WTC11 (cell line): Measurements from ENCODE around the gene SERGEF. TPM values are rescaled to one million over a fixed set of nuclear protein-coding genes. Genes with fewer than 3 reads are reported as not detected.

Experiments used
- ATAC-seq: fragments of 200-7000 bp; cut with Tn5 transposase; 2 replicates; pipeline ENCODE4 v1.10.0; 2021; ENCODE audit warnings: mild to moderate bottlenecking, moderate library complexity
- CTCF ChIA-PET: fragments of 300-600 bp; sonication (Branson Sonifier 250); formaldehyde crosslinking; loops from one replicate; lab custom pipeline; 2021; ENCODE audit warnings: antibody characterized with exemption; lab: Charles Lee
- POLR2A ChIA-PET: fragments of 350-600 bp; sonication (Branson Sonifier 250); formaldehyde crosslinking; loops from one replicate; lab custom pipeline; 2021; ENCODE audit warnings: antibody characterized with exemption; lab: Charles Lee
- DNase-seq: peaks from one replicate; pipeline ENCODE4 v3.0.0; 2021; ENCODE audit warnings: low spot score
- H3K27ac Mint-ChIP-seq: 2 replicates; pipeline ENCODE4 v1.8.0; 2021; ENCODE audit warnings: mixed read lengths
- H3K27me3 Mint-ChIP-seq: 2 replicates; pipeline ENCODE4 v1.8.0; 2021; ENCODE audit warnings: low read depth, mild to moderate bottlenecking, moderate library complexity, mixed read lengths
- H3K36me3 Mint-ChIP-seq: 2 replicates; pipeline ENCODE4 v1.8.0; 2021; ENCODE audit warnings: mixed read lengths
- H3K4me1 Mint-ChIP-seq: 2 replicates; pipeline ENCODE4 v1.8.0; 2022; ENCODE audit warnings: mixed read lengths
- H3K4me3 Mint-ChIP-seq: 2 replicates; pipeline ENCODE4 v1.8.0; 2021; ENCODE audit warnings: mild to moderate bottlenecking, moderate library complexity, mixed read lengths
- H3K9me3 Mint-ChIP-seq: 2 replicates; pipeline ENCODE4 v1.8.0; 2021; ENCODE audit warnings: mixed read lengths
- CREB1 ChIP-seq: sonication (generic); formaldehyde crosslinking; IDR thresholded peaks from 2 replicates; pipeline ENCODE4 v1.8.0; 2023; ENCODE audit warnings: mild to moderate bottlenecking, missing genetic modification reagents
- CREM ChIP-seq: sonication (generic); formaldehyde crosslinking; IDR thresholded peaks from 2 replicates; pipeline ENCODE4 v1.8.1; 2022; ENCODE audit warnings: mild to moderate bottlenecking, missing genetic modification reagents, moderate library complexity
- E2F5 ChIP-seq: sonication (generic); formaldehyde crosslinking; IDR thresholded peaks from 2 replicates; pipeline ENCODE4 v1.8.1; 2022; ENCODE audit warnings: mild to moderate bottlenecking, moderate library complexity, missing genetic modification reagents
- ESRRA ChIP-seq: sonication (generic); formaldehyde crosslinking; IDR thresholded peaks from 2 replicates; pipeline ENCODE4 v1.8.1; 2022; ENCODE audit warnings: mild to moderate bottlenecking, missing genetic modification reagents, borderline replicate concordance
- HMGA2 ChIP-seq: fragments of 250-450 bp; sonication (Bioruptor Pico); IDR thresholded peaks from 2 replicates; pipeline ENCODE4 v1.4.0; 2021; ENCODE audit warnings: mild to moderate bottlenecking, moderate library complexity
- MXD4 ChIP-seq: fragments of 250-450 bp; sonication (Bioruptor Pico); IDR thresholded peaks from 2 replicates; pipeline ENCODE4 v1.8.0; 2021; ENCODE audit warnings: mild to moderate bottlenecking, moderate library complexity, borderline replicate concordance
- NFE2L1 ChIP-seq: sonication (generic); formaldehyde crosslinking; IDR thresholded peaks from 2 replicates; pipeline ENCODE4 v1.8.1; 2023; ENCODE audit warnings: missing genetic modification reagents
- OVOL2 ChIP-seq: fragments of 250-450 bp; sonication (Bioruptor Pico); IDR thresholded peaks from 2 replicates; pipeline ENCODE4 v1.9.0; 2021; ENCODE audit warnings: mild to moderate bottlenecking, borderline replicate concordance
- PRRX2 ChIP-seq: fragments of 250-450 bp; sonication (Bioruptor Pico); IDR thresholded peaks from 2 replicates; pipeline ENCODE4 v1.8.0; 2021; ENCODE audit warnings: mild to moderate bottlenecking
- SMAD4 ChIP-seq: sonication (generic); formaldehyde crosslinking; IDR thresholded peaks from 2 replicates; pipeline ENCODE4 v1.8.0; 2022; ENCODE audit warnings: mild to moderate bottlenecking, missing genetic modification reagents
- ZNF416 ChIP-seq: fragments of 250-450 bp; sonication (Bioruptor Pico); IDR thresholded peaks from 2 replicates; pipeline ENCODE4 v1.9.0; 2021; ENCODE audit warnings: mild to moderate bottlenecking, inconsistent platforms
- total RNA-seq: library from RNA; stranded (reverse); gene quantifications from 3 replicates; pipeline ENCODE4 v1.2.3, GENCODE V29; 2021
- TF ChIP-seq, protein P1 (sequence below): sonication (generic); formaldehyde crosslinking; conservative IDR thresholded peaks from 2 replicates; pipeline ENCODE4 v1.8.1; 2022; ENCODE audit warnings: mild to moderate bottlenecking, missing genetic modification reagents
- TF ChIP-seq, protein P2 (sequence below): sonication (generic); formaldehyde crosslinking; IDR thresholded peaks from 2 replicates; pipeline ENCODE4 v1.8.1; 2023; ENCODE audit warnings: mild to moderate bottlenecking, moderate library complexity, missing genetic modification reagents
- TF ChIP-seq, protein P3 (sequence below): fragments of 200-600 bp; IDR thresholded peaks from 2 replicates; pipeline ENCODE4 v1.8.0; 2022; ENCODE audit warnings: antibody characterized with exemption
- TF ChIP-seq, protein P4 (sequence below): fragments of 250-450 bp; sonication (Bioruptor Pico); IDR thresholded peaks from 2 replicates; pipeline ENCODE4 v1.9.0; 2021; ENCODE audit warnings: mild to moderate bottlenecking
- TF ChIP-seq, protein P5 (sequence below): sonication (generic); formaldehyde crosslinking; IDR thresholded peaks from 2 replicates; pipeline ENCODE4 v1.8.1; 2023; ENCODE audit warnings: mild to moderate bottlenecking, missing genetic modification reagents
- TF ChIP-seq, protein P6 (sequence below): fragments of 250-450 bp; sonication (Bioruptor Pico); conservative IDR thresholded peaks from 2 replicates; pipeline ENCODE4 v1.9.0; 2021; ENCODE audit warnings: mild to moderate bottlenecking

The SERGEF gene
- total RNA-seq, 1 experiment from 2014 or later, result 35.5 TPM

- Mint-ChIP-seq H3K27ac (no peak overlapping the region), H3K4me3 (no peak overlapping the region), H3K9me3 (no peaks in the 10 kb centered on the region), H3K4me1 (peaks cover 24% of the 10 kb centered on the region), H3K36me3 (no peaks in the 10 kb centered on the region), H3K27me3 (no peaks in the 10 kb centered on the region)
- ChIA-PET POLR2A (no interaction called here), CTCF (interaction anchor here (1.5 kb wide), 1 partner anchor 54 kb away, joined by 5 read pairs; no protein-coding TSS in a partner anchor)
- no peak for DNase-seq
- TF ChIP-seq NFE2L1 (CRISPR knock-in tag) (no peak), CREM (CRISPR knock-in tag) (no peak), PRRX2 (CRISPR knock-in tag) (no peak)
- no peak for ATAC-seq
These were observed 88.1 kb downstream of the SERGEF start for GRCh38 chr11:17924713-17925112.

- CTCF ChIA-PET, result interaction anchor here (1.0 to 1.5 kb wide), 4 partner anchors 10 to 193 kb away, joined by 4 to 6 read pairs (median 4); no protein-coding TSS in a partner anchor
- TF ChIP-seq, protein P1, sequence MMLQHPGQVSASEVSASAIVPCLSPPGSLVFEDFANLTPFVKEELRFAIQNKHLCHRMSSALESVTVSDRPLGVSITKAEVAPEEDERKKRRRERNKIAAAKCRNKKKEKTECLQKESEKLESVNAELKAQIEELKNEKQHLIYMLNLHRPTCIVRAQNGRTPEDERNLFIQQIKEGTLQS (CRISPR knock-in tag), result no peak
- TF ChIP-seq MXD4 (CRISPR knock-in tag) (no peak), ZNF416 (CRISPR knock-in tag) (no peak), ESRRA (CRISPR knock-in tag) (no peak), CREB1 (CRISPR knock-in tag) (no peak)
- DNase-seq (no peak), ATAC-seq (no peak)
- H3K9me3 Mint-ChIP-seq, result no peaks in the 10 kb centered on the region
- peaks cover 38% of the 10 kb centered on the region for H3K4me1 Mint-ChIP-seq
- no peak overlapping the region for H3K4me3 Mint-ChIP-seq
- no peaks in the 10 kb centered on the region for H3K36me3 Mint-ChIP-seq
- H3K27ac Mint-ChIP-seq, result no peak overlapping the region; the same call in 1 of the 2 replicates
- H3K27me3 Mint-ChIP-seq, result no peaks in the 10 kb centered on the region
- POLR2A ChIA-PET, result no interaction called here
These were observed 89.6 kb downstream of the SERGEF start for GRCh38 chr11:17923217-17923616.

DNA sequence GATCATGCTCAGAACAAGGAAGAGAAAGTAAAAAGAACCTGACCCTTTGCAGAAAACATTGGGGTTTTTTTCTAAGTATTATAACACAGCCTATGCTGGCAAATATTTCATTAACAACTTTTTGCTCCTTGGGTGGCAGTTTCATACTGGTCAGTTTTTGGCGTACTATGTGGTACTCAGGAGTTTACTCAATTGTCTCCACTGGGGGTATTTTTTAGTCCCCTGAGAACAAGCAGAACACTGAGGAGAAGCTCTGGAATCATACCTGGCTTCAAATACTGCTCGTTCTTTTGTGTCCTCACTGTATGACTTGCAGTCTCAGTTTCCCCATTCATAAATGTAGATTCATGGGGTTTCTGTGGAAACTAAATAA is 90.4 kb downstream of the SERGEF start:
- H3K36me3 Mint-ChIP-seq, result no peaks in the 10 kb centered on the region
- CTCF ChIA-PET, result interaction anchor here (1.1 to 2.4 kb wide), 4 partner anchors 9 to 156 kb away, joined by 3 to 6 read pairs (median 5); no protein-coding TSS in a partner anchor
- H3K27me3 Mint-ChIP-seq, result no peaks in the 10 kb centered on the region
- H3K9me3 Mint-ChIP-seq, result no peaks in the 10 kb centered on the region
- peaks cover 45% of the 10 kb centered on the region for H3K4me1 Mint-ChIP-seq
- POLR2A ChIA-PET, result no interaction called here
- no peak for ATAC-seq
- no peak for DNase-seq
- peak overlapping the region; percentile 18; the same call in 1 of the 2 replicates for H3K27ac Mint-ChIP-seq
- H3K4me3 Mint-ChIP-seq, result no peak overlapping the region
- TF ChIP-seq, protein P2, sequence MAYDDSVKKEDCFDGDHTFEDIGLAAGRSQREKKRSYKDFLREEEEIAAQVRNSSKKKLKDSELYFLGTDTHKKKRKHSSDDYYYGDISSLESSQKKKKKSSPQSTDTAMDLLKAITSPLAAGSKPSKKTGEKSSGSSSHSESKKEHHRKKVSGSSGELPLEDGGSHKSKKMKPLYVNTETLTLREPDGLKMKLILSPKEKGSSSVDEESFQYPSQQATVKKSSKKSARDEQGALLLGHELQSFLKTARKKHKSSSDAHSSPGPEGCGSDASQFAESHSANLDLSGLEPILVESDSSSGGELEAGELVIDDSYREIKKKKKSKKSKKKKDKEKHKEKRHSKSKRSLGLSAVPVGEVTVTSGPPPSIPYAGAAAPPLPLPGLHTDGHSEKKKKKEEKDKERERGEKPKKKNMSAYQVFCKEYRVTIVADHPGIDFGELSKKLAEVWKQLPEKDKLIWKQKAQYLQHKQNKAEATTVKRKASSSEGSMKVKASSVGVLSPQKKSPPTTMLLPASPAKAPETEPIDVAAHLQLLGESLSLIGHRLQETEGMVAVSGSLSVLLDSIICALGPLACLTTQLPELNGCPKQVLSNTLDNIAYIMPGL, result no peak
- TF ChIP-seq, protein P3, sequence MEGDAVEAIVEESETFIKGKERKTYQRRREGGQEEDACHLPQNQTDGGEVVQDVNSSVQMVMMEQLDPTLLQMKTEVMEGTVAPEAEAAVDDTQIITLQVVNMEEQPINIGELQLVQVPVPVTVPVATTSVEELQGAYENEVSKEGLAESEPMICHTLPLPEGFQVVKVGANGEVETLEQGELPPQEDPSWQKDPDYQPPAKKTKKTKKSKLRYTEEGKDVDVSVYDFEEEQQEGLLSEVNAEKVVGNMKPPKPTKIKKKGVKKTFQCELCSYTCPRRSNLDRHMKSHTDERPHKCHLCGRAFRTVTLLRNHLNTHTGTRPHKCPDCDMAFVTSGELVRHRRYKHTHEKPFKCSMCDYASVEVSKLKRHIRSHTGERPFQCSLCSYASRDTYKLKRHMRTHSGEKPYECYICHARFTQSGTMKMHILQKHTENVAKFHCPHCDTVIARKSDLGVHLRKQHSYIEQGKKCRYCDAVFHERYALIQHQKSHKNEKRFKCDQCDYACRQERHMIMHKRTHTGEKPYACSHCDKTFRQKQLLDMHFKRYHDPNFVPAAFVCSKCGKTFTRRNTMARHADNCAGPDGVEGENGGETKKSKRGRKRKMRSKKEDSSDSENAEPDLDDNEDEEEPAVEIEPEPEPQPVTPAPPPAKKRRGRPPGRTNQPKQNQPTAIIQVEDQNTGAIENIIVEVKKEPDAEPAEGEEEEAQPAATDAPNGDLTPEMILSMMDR, result no peak
- TF ChIP-seq OVOL2 (CRISPR knock-in tag) (no peak), HMGA2 (CRISPR knock-in tag) (no peak), SMAD4 (CRISPR knock-in tag) (no peak), E2F5 (CRISPR knock-in tag) (no peak)
- TF ChIP-seq, protein P4, sequence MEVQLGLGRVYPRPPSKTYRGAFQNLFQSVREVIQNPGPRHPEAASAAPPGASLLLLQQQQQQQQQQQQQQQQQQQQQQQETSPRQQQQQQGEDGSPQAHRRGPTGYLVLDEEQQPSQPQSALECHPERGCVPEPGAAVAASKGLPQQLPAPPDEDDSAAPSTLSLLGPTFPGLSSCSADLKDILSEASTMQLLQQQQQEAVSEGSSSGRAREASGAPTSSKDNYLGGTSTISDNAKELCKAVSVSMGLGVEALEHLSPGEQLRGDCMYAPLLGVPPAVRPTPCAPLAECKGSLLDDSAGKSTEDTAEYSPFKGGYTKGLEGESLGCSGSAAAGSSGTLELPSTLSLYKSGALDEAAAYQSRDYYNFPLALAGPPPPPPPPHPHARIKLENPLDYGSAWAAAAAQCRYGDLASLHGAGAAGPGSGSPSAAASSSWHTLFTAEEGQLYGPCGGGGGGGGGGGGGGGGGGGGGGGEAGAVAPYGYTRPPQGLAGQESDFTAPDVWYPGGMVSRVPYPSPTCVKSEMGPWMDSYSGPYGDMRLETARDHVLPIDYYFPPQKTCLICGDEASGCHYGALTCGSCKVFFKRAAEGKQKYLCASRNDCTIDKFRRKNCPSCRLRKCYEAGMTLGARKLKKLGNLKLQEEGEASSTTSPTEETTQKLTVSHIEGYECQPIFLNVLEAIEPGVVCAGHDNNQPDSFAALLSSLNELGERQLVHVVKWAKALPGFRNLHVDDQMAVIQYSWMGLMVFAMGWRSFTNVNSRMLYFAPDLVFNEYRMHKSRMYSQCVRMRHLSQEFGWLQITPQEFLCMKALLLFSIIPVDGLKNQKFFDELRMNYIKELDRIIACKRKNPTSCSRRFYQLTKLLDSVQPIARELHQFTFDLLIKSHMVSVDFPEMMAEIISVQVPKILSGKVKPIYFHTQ (CRISPR knock-in tag), result no peak
- TF ChIP-seq, protein P5, sequence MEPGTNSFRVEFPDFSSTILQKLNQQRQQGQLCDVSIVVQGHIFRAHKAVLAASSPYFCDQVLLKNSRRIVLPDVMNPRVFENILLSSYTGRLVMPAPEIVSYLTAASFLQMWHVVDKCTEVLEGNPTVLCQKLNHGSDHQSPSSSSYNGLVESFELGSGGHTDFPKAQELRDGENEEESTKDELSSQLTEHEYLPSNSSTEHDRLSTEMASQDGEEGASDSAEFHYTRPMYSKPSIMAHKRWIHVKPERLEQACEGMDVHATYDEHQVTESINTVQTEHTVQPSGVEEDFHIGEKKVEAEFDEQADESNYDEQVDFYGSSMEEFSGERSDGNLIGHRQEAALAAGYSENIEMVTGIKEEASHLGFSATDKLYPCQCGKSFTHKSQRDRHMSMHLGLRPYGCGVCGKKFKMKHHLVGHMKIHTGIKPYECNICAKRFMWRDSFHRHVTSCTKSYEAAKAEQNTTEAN, result no peak
- TF ChIP-seq, protein P6, sequence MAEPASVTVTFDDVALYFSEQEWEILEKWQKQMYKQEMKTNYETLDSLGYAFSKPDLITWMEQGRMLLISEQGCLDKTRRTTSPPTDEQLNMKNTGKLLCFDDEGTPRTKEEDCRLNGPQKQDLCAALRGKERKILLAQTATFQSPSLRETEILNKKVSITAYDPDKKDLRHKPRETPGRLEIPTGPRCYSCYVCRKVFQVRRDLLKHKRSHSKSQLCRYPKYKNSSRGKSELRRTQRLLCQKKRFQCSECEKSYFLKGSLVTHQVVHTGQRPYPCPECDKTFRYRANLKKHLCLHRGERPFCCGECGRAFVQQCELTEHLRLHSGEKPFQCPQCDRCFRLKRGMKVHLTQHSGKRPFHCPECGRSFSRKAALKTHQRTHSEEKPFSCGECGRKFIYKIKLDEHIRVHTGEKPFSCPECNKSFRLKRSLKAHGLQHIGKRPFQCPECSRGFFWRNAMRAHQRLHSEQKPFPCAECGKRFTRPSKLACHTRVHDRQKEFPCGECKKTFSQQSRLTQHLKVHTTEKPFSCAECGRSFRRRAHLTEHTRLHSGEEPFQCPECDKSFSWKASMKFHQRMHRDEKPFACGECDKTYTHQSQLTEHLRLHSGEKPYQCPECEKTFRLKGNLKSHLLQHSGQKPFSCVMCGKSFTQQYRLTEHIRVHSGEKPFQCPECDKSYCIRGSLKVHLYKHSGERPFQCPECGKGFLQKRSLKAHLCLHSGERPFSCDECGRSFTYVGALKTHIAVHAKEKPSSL (CRISPR knock-in tag), result no peak
